Keratinocyte (primary cell): ENCODE results near the gene FSIP2. TPM values are rescaled to one million over a fixed set of nuclear protein-coding genes. Genes with fewer than 3 reads are reported as not detected.

Source experiments
- DNase-seq: peaks from one replicate; pipeline ENCODE4 v3.0.0-alpha.2; 2011; ENCODE audit warnings: low read depth, missing footprints, low spot score
- FAIRE-seq: peaks from 2 replicates; lab custom pipeline; 2011; peaks lifted over from hg19 to GRCh38; lab: Jason Lieb, UNC
- H2AFZ ChIP-seq: 2 replicates; pipeline ENCODE4 v1.6.0; 2012; ENCODE audit warnings: low read length, control low read depth, inconsistent platforms; ENCODE audit not compliant: control insufficient read depth
- H3K27ac ChIP-seq: 2 replicates; pipeline ENCODE4 v1.5.1; 2011; ENCODE audit warnings: low read length; ENCODE audit not compliant: control insufficient read depth, insufficient read depth
- H3K27me3 ChIP-seq: 3 replicates; pipeline ENCODE4 v1.6.0; 2011; ENCODE audit warnings: low read length; ENCODE audit not compliant: control insufficient read depth, insufficient read depth; ENCODE audit errors: extremely low read depth
- H3K36me3 ChIP-seq, 2 experiments: 2 replicates in 1 of 2; 3 replicates in 1 of 2; pipeline ENCODE4 v1.5.1; 2011; ENCODE audit warnings: low read length in 2 of 2, mild to moderate bottlenecking in 1 of 2; ENCODE audit not compliant: control insufficient read depth in 2 of 2, insufficient read depth in 2 of 2; ENCODE audit errors: extremely low read depth in 1 of 2
- H3K4me1 ChIP-seq: 3 replicates; pipeline ENCODE4 v1.5.1; 2011; ENCODE audit warnings: low read length; ENCODE audit not compliant: control insufficient read depth, insufficient read depth; ENCODE audit errors: extremely low read depth
- H3K4me2 ChIP-seq: 3 replicates; pipeline ENCODE4 v1.6.0; 2011; ENCODE audit warnings: low read depth, low read length; ENCODE audit not compliant: control insufficient read depth, insufficient read depth; ENCODE audit errors: extremely low read depth
- H3K4me3 ChIP-seq, 3 experiments: fragments of 200-600 bp in 1 of 3; sonication (generic) in 1 of 3; 2 replicates in 2 of 3; 3 replicates in 1 of 3; pipeline ENCODE4 v1.5.1; 2011 to 2016; ENCODE audit warnings: low read length in 3 of 3, mild to moderate bottlenecking in 3 of 3, control low read depth in 2 of 3, inconsistent platforms in 1 of 3, low read depth in 1 of 3, mixed read lengths in 1 of 3, mixed run types in 1 of 3, moderate library complexity in 1 of 3; ENCODE audit not compliant: control insufficient read depth in 2 of 3, insufficient read depth in 2 of 3; ENCODE audit errors: extremely low read depth in 1 of 3
- H3K79me2 ChIP-seq: 2 replicates; pipeline ENCODE4 v1.6.0; 2012; ENCODE audit warnings: low read length; ENCODE audit not compliant: control insufficient read depth, insufficient read depth
- H3K9ac ChIP-seq: 3 replicates; pipeline ENCODE4 v1.6.0; 2011; ENCODE audit warnings: low read length; ENCODE audit not compliant: control insufficient read depth, insufficient read depth; ENCODE audit errors: extremely low read depth
- H3K9me1 ChIP-seq: 3 replicates; pipeline ENCODE4 v1.6.0; 2011; ENCODE audit warnings: low read length; ENCODE audit not compliant: control insufficient read depth, insufficient read depth; ENCODE audit errors: extremely low read depth
- H3K9me3 ChIP-seq: 2 replicates; pipeline ENCODE4 v1.5.1; 2012; ENCODE audit warnings: low read depth, low read length; ENCODE audit not compliant: control insufficient read depth
- H4K20me1 ChIP-seq: 3 replicates; pipeline ENCODE4 v1.6.0; 2011; ENCODE audit warnings: low read length; ENCODE audit not compliant: control insufficient read depth, insufficient read depth; ENCODE audit errors: extremely low read depth
- CTCF ChIP-seq, 3 experiments: IDR thresholded peaks in 1 of 3; conservative IDR thresholded peaks in 1 of 3; optimal IDR thresholded peaks in 1 of 3; 2 replicates in 2 of 3; 3 replicates in 1 of 3; pipeline versions ENCODE3 to v1.5.1; 2011; ENCODE audit warnings: low read length in 3 of 3, mild to moderate bottlenecking in 3 of 3, moderate library complexity in 2 of 3, control low read depth in 1 of 3, inconsistent platforms in 1 of 3; ENCODE audit not compliant: insufficient read depth in 2 of 3; ENCODE audit errors: extremely low read depth in 1 of 3
- EZH2 ChIP-seq: IDR thresholded peaks from one replicate; pipeline ENCODE4 v1.6.1; 2012; ENCODE audit warnings: inconsistent platforms, mild to moderate bottlenecking, low read length, moderate library complexity
- dilution Hi-C: fragments of 300-500 bp; cut with MboI; formaldehyde crosslinking; loops from one replicate; pipeline ENCODE4 v1.7.0; 2020; ENCODE audit warnings: low sequenced_read_pairs; ENCODE audit not compliant: extremely low pct_ligation_motif_present
- polyA plus RNA-seq, 5 experiments: library from polyadenylated mRNA; depleted of rRNA in 3 of 5; stranded (reverse) in 3 of 5; stranded (forward) in 1 of 5; unstranded in 1 of 5; fragments of >200 nt; gene quantifications; 1 replicate in 1 of 5; 2 replicates in 3 of 5; 3 replicates in 1 of 5; pipeline versions ENCODE4 v1.2.1 to v1.2.3, GENCODE V29; 2011 to 2012; ENCODE audit warnings: missing spikeins in 2 of 5, low read depth in 1 of 5, low replicate concordance in 1 of 5

FSIP2 gene
- polyA plus RNA-seq, 1 donor (not counting 4 experiments of a cell fraction or from before 2014, with no cell fraction given), result 0.38 TPM

GRCh38 chr2:185880396-185880795 lies 141.8 kb downstream of the FSIP2 start:
- Histone ChIP-seq H3K36me3 (no peaks in the 10 kb centered on the region), H3K9me1 (no peaks in the 10 kb centered on the region), H4K20me1 (no peaks in the 10 kb centered on the region), H3K4me2 (no peak overlapping the region), H3K9ac (no peak overlapping the region), H3K4me3 (no peak overlapping the region), H3K27me3 (no peaks in the 10 kb centered on the region), H3K79me2 (no peaks in the 10 kb centered on the region), H3K9me3 (no peaks in the 10 kb centered on the region), H2AFZ (no peak overlapping the region), H3K27ac (no peak overlapping the region), H3K4me1 (no peaks in the 10 kb centered on the region)
- dilution Hi-C loops, result no loop called here
- no peak for FAIRE-seq
- TF ChIP-seq EZH2, result no peak
- no peak for TF ChIP-seq CTCF (optimal IDR thresholded peaks at IDR 0.05 in 1 of 3, IDR thresholded peaks at IDR 0.05 in 1 of 3, conservative IDR thresholded peaks at IDR 0.05 in 1 of 3; ENCODE audit: extremely low read depth in 1 of 3, insufficient read depth in 2 of 3, low read length in 3 of 3)
- DNase-seq, result no peak
